DOHH2 (cell line): ENCODE data around the gene ESRRG.

Experiments used
- H3F3A ChIP-seq: fragments of 200-600 bp; sonication (generic), shearing (Covaris generic); 2 replicates; pipeline ENCODE4 v1.6.0; 2016; ENCODE audit warnings: antibody characterized with exemption, mild to moderate bottlenecking; ENCODE audit not compliant: control insufficient read depth, insufficient read depth
- H3K27ac ChIP-seq: fragments of 200-600 bp; sonication (generic); 2 replicates; pipeline ENCODE4 v1.5.1; 2014; ENCODE audit warnings: low read depth, mild to moderate bottlenecking, low read length, moderate library complexity
- H3K27me3 ChIP-seq: fragments of 200-600 bp; sonication (generic); 2 replicates; pipeline ENCODE4 v1.6.1; 2014; ENCODE audit warnings: mild to moderate bottlenecking, low read length, mixed read lengths; ENCODE audit not compliant: control insufficient read depth
- H3K36me3 ChIP-seq: fragments of 200-600 bp; sonication (generic); 2 replicates; pipeline ENCODE4 v1.6.1; 2014; ENCODE audit warnings: mild to moderate bottlenecking, low read length, moderate library complexity, mixed read lengths; ENCODE audit not compliant: control insufficient read depth
- H3K4me1 ChIP-seq: fragments of 200-600 bp; sonication (generic); 2 replicates; pipeline ENCODE4 v1.6.1; 2014; ENCODE audit warnings: mild to moderate bottlenecking, low read length, mixed read lengths; ENCODE audit not compliant: control insufficient read depth
- H3K4me2 ChIP-seq: fragments of 200-600 bp; sonication (generic); 2 replicates; pipeline ENCODE4 v1.6.0; 2014; ENCODE audit warnings: mild to moderate bottlenecking, low read length, moderate library complexity
- H3K4me3 ChIP-seq: fragments of 200-600 bp; sonication (generic); 2 replicates; pipeline ENCODE4 v1.5.1; 2014; ENCODE audit warnings: mild to moderate bottlenecking, low read length, mixed read lengths
- H3K79me2 ChIP-seq: fragments of 200-600 bp; sonication (generic); 2 replicates; pipeline ENCODE4 v1.6.1; 2014; ENCODE audit warnings: mild to moderate bottlenecking, low read length, mixed read lengths; ENCODE audit not compliant: control insufficient read depth
- H3K9me2 ChIP-seq: fragments of 200-600 bp; sonication (generic); replicated peaks from 2 replicates; pipeline ENCODE4 v1.6.1; 2014; ENCODE audit warnings: mild to moderate bottlenecking, low read length, mixed read lengths; ENCODE audit not compliant: control insufficient read depth
- H3K9me3 ChIP-seq: fragments of 200-600 bp; sonication (generic); 2 replicates; pipeline ENCODE4 v1.6.1; 2014; ENCODE audit warnings: antibody characterized with exemption, low read length, mixed read lengths; ENCODE audit not compliant: control insufficient read depth, insufficient read depth
- H4K20me1 ChIP-seq: fragments of 200-600 bp; sonication (generic); 2 replicates; pipeline ENCODE4 v1.6.0; 2014; ENCODE audit warnings: low read depth, mild to moderate bottlenecking, antibody characterized with exemption, low read length, moderate library complexity; ENCODE audit not compliant: control insufficient read depth, insufficient read depth
- CTCF ChIP-seq: fragments of 200-600 bp; sonication (generic); IDR thresholded peaks from one replicate; pipeline ENCODE4 v1.5.1; 2014; ENCODE audit warnings: antibody characterized with exemption, mild to moderate bottlenecking, low read depth, low read length; ENCODE audit not compliant: poor library complexity, severe bottlenecking
- EZH2phosphoT487 ChIP-seq: fragments of 200-600 bp; sonication (generic); IDR thresholded peaks from 2 replicates; pipeline ENCODE4 v1.6.1; 2017; ENCODE audit warnings: borderline replicate concordance, mild to moderate bottlenecking, antibody characterized with exemption, low read length, moderate library complexity, mixed read lengths

ESRRG gene

GRCh38 chr1:216461466-216461865 is 261.8 kb downstream of the ESRRG start:
- H4K20me1 ChIP-seq = no peaks in the 10 kb centered on the region
- H3K9me2 ChIP-seq = no peaks in the 10 kb centered on the region
- H3F3A ChIP-seq = no peaks in the 10 kb centered on the region
- no peaks in the 10 kb centered on the region for H3K9me3 ChIP-seq
- H3K27me3 ChIP-seq = no peaks in the 10 kb centered on the region
- no peak overlapping the region for H3K4me3 ChIP-seq
- H3K4me1 ChIP-seq = no peaks in the 10 kb centered on the region
- H3K79me2 ChIP-seq = no peaks in the 10 kb centered on the region
- no peaks in the 10 kb centered on the region for H3K36me3 ChIP-seq
- no peak overlapping the region for H3K4me2 ChIP-seq
- no peak for TF ChIP-seq EZH2phosphoT487
- H3K27ac ChIP-seq = no peak overlapping the region

- Histone ChIP-seq H3K79me2 (no peaks in the 10 kb centered on the region), H4K20me1 (no peaks in the 10 kb centered on the region), H3K4me3 (no peak overlapping the region), H3F3A (no peaks in the 10 kb centered on the region), H3K27me3 (no peaks in the 10 kb centered on the region), H3K27ac (no peak overlapping the region), H3K9me3 (no peaks in the 10 kb centered on the region), H3K9me2 (no peaks in the 10 kb centered on the region), H3K36me3 (no peaks in the 10 kb centered on the region), H3K4me1 (no peaks in the 10 kb centered on the region), H3K4me2 (no peak overlapping the region)
- no peak for TF ChIP-seq EZH2phosphoT487
These were observed 263.5 kb downstream of the ESRRG start for GRCh38 chr1:216459651-216460207.

GRCh38 chr1:216458812-216459211 is 264.4 kb downstream of the ESRRG start:
- TF ChIP-seq CTCF = no peak
- no peak for TF ChIP-seq EZH2phosphoT487
- Histone ChIP-seq H3K27me3 (no peaks in the 10 kb centered on the region), H3K36me3 (no peaks in the 10 kb centered on the region), H4K20me1 (no peaks in the 10 kb centered on the region), H3K4me3 (no peak overlapping the region), H3K4me1 (no peaks in the 10 kb centered on the region), H3K4me2 (no peak overlapping the region), H3K9me2 (no peaks in the 10 kb centered on the region), H3K9me3 (no peaks in the 10 kb centered on the region), H3F3A (no peaks in the 10 kb centered on the region), H3K27ac (no peak overlapping the region), H3K79me2 (no peaks in the 10 kb centered on the region)

- H3K79me2 ChIP-seq = no peaks in the 10 kb centered on the region
- no peaks in the 10 kb centered on the region for H3K36me3 ChIP-seq
- no peaks in the 10 kb centered on the region for H3K27me3 ChIP-seq
- H3K4me3 ChIP-seq = no peak overlapping the region
- no peak overlapping the region for H3K4me2 ChIP-seq
- TF ChIP-seq CTCF (no peak), EZH2phosphoT487 (no peak)
- H3K9me3 ChIP-seq = no peaks in the 10 kb centered on the region
- H3K9me2 ChIP-seq = no peaks in the 10 kb centered on the region
- no peak overlapping the region for H3K27ac ChIP-seq
- H3F3A ChIP-seq = no peaks in the 10 kb centered on the region
- H4K20me1 ChIP-seq = no peaks in the 10 kb centered on the region
- H3K4me1 ChIP-seq = no peaks in the 10 kb centered on the region
These were observed 265.9 kb downstream of the ESRRG start for GRCh38 chr1:216457356-216457755.
